22Rv1 (cell line): ENCODE data around the gene PMVK.

Experiments used
- H3K27ac ChIP-seq: fragments of 450-650 bp; 2 replicates; pipeline ENCODE4 v1.5.1; 2017
- ZFX ChIP-seq: fragments of 450-650 bp; IDR thresholded peaks from 2 replicates; pipeline ENCODE4 v1.6.1; 2017; ENCODE audit warnings: antibody characterized with exemption, borderline replicate concordance
- TF ChIP-seq, protein P1 (sequence below): fragments of 450-650 bp; IDR thresholded peaks from 2 replicates; pipeline ENCODE4 v1.5.1; 2017; ENCODE audit warnings: mild to moderate bottlenecking

PMVK gene

DNA sequence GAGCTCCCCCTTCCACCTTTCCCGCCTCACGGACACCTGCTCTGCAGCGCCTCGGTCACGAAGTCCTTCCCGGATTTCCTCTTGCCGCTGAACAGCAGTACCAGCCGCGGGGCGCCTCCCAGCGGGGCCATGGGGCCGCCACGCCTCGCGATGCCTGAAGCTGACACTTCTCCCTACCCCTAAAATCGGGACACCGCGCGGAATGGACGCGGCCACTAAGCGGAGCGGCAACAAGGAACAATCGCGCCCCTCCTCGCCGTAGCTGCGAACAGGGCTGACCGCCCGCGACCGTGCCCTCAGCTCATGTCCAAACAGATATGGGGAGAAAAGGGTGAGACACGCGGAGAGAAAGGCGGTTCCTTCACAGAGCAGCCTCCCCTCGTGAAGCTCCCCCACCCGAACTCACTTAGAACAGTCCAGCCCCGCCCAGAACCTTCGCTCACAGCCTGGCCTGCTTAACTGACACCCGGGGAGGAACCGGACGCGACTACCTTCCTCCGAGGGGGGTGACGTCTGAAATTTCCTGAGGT, at the start of gene PMVK:
PMVK (minus strand) TSS at position 165 of the 530 bp plus-strand sequence; CDS start at position 131, 34 bp downstream.
- H3K27ac ChIP-seq, result peak within 1 kb of the TSS; percentile 99
- no peak for TF ChIP-seq ZFX
- TF ChIP-seq, protein P1, sequence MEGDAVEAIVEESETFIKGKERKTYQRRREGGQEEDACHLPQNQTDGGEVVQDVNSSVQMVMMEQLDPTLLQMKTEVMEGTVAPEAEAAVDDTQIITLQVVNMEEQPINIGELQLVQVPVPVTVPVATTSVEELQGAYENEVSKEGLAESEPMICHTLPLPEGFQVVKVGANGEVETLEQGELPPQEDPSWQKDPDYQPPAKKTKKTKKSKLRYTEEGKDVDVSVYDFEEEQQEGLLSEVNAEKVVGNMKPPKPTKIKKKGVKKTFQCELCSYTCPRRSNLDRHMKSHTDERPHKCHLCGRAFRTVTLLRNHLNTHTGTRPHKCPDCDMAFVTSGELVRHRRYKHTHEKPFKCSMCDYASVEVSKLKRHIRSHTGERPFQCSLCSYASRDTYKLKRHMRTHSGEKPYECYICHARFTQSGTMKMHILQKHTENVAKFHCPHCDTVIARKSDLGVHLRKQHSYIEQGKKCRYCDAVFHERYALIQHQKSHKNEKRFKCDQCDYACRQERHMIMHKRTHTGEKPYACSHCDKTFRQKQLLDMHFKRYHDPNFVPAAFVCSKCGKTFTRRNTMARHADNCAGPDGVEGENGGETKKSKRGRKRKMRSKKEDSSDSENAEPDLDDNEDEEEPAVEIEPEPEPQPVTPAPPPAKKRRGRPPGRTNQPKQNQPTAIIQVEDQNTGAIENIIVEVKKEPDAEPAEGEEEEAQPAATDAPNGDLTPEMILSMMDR, result peak; percentile 64

DNA sequence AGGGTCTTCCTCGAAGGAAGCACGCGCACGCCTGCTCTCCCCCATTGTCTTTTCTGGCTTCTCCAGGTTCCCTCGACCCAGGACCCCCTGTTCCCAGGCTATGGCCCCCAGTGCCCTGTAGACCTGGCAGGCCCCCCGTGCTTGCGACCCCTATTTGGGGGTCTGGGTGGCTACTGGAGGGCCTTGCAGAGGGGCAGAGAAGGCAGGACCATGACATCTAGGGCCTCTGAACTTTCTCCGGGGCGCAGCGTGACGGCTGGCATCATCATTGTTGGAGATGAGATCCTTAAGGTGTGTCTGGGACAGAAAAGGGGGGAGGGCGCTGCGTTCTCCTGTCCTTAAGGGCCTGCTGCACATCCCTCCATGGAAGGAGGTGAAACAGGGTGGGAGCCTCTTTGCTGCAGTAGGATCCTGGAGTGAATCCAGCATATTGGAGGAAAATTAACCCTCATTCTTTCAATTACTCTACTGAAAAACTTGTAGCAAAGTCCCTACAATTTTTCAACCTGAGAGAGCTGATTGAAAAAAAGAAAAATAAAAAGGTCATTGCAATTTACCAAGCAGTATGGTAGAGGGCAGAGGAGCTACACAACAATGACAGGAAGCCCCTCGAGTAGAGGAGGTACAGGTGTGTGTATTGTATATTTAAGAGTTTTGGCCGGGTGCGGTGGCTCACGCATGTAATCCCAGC, 47.4 kb upstream of the PMVK start:
- no peak for TF ChIP-seq ZFX
- TF ChIP-seq, protein P1, result no peak
- H3K27ac ChIP-seq, result peak overlapping the region; percentile 80

DNA sequence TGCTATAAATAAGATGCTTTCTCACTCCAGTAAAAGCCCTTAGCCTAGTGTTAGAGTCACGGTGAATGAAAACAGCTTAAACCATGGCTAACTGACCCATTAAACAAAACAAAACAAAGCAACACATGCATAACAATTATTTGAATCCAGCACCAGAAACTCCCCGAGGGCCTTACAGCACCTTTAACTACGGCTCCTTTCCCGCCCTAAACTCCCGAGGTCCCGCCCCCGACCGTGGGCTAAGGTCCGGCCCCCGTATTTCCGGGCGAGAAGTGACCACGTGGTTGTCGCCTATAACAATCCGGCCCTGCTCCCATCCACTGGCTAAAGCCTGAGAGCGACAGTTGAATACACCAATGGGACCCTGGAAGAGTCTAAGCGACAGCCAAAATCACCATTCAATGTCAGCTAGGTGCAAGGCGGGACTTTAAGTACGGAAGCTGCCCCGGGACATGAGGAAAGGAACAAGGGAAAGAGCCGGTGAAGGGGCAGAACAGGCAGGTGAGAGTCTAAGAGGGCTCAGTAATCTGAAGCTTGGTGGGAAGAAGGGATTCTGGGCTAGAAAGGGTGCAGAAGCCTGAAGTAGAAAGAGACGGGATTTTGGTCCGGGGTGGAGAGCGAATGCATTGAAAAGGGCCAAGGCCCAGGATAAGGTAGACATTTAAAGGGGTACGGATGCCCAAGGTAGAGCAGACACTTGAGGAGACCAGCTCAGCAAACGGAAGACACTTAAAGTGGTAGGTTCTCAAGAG, 46.6 kb upstream of the PMVK start, which contains the start of gene FLAD1:
FLAD1 (plus strand) TSS at position 448 of the 752 bp plus-strand sequence. CDS start 351 bp downstream, outside the sequence.
- H3K27ac ChIP-seq, result peak within 1 kb of the TSS; percentile 80

DNA sequence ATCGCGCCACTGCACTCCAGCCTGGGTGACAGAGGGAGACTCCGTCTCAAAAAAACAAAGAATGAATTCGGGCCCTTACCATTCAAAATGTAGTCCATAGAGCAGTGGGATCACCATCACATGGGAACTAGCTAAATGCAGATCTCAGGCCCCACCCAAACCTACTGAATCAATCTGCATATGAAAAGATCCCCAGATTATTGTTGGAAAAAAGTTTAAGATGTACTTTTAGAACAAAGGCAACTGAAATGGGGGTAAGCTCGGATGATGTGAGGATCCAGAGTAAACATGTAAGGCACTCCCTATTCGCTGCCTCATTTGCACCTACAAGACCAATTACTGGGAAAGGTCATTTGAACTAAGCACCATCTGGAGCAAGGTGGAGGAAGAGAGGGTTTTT, 45.8 kb upstream of the PMVK start:
- peak overlapping the region; percentile 80 for H3K27ac ChIP-seq
- TF ChIP-seq, protein P1, result no peak
- TF ChIP-seq ZFX, result no peak

More for the DNA sequence above, 46.6 kb upstream of the PMVK start, which contains the start of gene FLAD1:
- no peak for TF ChIP-seq ZFX
- TF ChIP-seq, protein P1, result no peak

DNA sequence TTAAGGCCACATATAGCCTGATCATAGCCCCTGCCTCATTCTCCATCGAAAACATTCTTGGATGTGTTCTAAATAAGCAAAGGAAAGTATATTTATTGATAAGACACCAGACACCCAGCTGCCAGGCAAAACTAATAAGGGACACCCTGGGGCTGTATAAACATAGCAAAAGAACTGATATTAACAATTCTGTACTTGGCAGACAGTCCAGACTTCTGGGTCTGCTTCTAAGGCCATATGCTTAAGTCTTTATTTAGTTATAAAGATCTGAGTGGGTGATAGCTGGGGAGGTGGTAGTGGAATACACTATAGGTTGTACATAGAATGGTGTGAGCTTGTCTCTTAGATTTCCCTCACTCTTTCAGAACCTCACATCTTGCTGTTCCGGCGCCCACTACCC, 41.8 kb upstream of the PMVK start:
- peak overlapping the region; percentile 98; the same call in 1 of the 2 replicates for H3K27ac ChIP-seq
- TF ChIP-seq, protein P1, result no peak
- TF ChIP-seq ZFX, result no peak

DNA sequence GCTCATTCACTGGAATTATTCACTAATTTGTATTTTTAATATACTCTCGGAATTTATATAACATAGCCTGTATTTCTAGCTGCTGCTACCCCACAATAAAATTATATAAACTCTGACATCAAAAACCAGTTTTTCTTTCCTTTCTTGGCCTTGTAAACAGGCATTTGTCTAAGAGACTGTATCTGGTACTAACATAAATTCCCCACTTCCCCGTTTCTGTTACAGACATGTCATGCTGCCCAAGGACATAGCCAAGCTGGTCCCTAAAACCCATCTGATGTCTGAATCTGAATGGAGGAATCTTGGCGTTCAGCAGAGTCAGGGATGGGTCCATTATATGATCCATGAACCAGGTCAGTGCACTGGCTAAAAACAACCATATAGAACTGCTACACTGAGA, 41.2 kb upstream of the PMVK start:
- H3K27ac ChIP-seq, result peak overlapping the region; percentile 98; the same call in 1 of the 2 replicates

DNA sequence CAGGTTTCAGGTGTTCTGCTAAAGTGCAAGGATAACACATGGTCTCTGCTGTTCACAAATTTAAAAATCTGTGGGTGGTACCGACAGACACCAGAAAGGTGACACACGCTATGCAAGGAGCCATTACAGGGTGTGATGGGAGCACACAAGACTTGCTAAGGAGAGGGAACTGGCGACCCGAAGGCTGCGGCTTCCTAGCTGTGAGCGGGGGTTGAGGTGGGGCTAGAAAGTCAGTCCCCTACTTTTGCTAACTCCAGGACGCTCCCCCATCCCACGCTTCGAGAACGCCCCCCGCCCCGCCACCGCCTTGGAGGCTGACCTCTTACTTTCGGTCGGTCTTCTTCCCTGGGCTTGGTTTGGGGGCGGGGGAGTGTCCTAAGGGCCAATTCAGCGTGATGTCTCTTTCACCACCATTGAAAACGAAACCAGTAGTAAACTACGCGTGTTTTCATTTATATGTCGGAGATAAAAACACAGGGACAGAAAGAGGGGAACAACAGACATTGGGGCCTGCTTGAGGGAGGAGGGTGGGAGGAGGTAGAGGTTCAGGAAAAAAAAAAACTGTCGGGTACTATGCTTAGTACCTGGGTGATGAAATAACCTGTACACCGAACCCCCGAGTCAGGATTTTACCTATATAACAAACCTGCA, 39.0 kb upstream of the PMVK start:
- peak overlapping the region; percentile 98 for H3K27ac ChIP-seq

More for the DNA sequence above, 39.0 kb upstream of the PMVK start:
- TF ChIP-seq, protein P1, result no peak
- TF ChIP-seq ZFX, result no peak
